OCI-LY1 (cell line): Measurements from ENCODE around the gene UCN3.

Experiments used
- CTCF ChIP-seq: fragments of 200-600 bp; sonication (generic), shearing (Covaris generic); IDR thresholded peaks from 2 replicates; pipeline ENCODE4 v1.5.1; 2017; ENCODE audit warnings: mild to moderate bottlenecking, antibody characterized with exemption, low read length, moderate library complexity, mixed read lengths
- EZH2 ChIP-seq: fragments of 200-600 bp; sonication (generic), shearing (Covaris generic); IDR thresholded peaks from 2 replicates; pipeline ENCODE4 v1.8.0; 2017; ENCODE audit warnings: borderline replicate concordance, mixed run types, mild to moderate bottlenecking, antibody characterized with exemption, low read length, moderate library complexity, mixed read lengths

- TF ChIP-seq CTCF (no peak), EZH2 (no peak)
Measured at GRCh38 chr10:5334196-5334880, 30.4 kb upstream of the UCN3 start.
